H1 (cell line): ENCODE results near the gene LCT. TPM values are rescaled to one million over a fixed set of nuclear protein-coding genes. Genes with fewer than 3 reads are reported as not detected.

Experiments
- CTCF ChIA-PET: fragments of 300-600 bp; sonication (Branson Sonifier 250); formaldehyde crosslinking; loops from one replicate; lab custom pipeline; 2021; ENCODE audit not compliant: partially characterized antibody; lab: Charles Lee
- POLR2A ChIA-PET: fragments of 300-600 bp; sonication (Branson Sonifier 250); formaldehyde crosslinking; loops from one replicate; lab custom pipeline; 2021; ENCODE audit warnings: inconsistent platforms; ENCODE audit not compliant: partially characterized antibody; lab: Charles Lee
- DNase-seq, 2 experiments: peaks; one replicate each; pipeline versions ENCODE4 v3.0.0 to v3.0.0-alpha.2; 2010 to 2022; ENCODE audit warnings: low spot score in 2 of 2, low read depth in 1 of 2, mixed read lengths in 1 of 2
- FAIRE-seq: peaks from 2 replicates; lab custom pipeline; 2011; peaks lifted over from hg19 to GRCh38; lab: Jason Lieb, UNC
- H2AFZ ChIP-seq: 2 replicates; pipeline ENCODE4 v1.8.1; 2012; ENCODE audit warnings: low read length, inconsistent platforms
- H2AK5ac ChIP-seq: 2 replicates; pipeline ENCODE4 v1.6.1; 2013; ENCODE audit warnings: low read depth, low read length
- H2BK120ac ChIP-seq: replicated peaks from 2 replicates; pipeline ENCODE3; 2013; ENCODE audit warnings: low read depth, low read length, inconsistent platforms
- H2BK12ac ChIP-seq: 2 replicates; pipeline ENCODE4 v1.6.1; 2013; ENCODE audit warnings: low read depth, low read length
- H2BK15ac ChIP-seq: 2 replicates; pipeline ENCODE4 v1.6.1; 2013; ENCODE audit warnings: low read length
- H2BK20ac ChIP-seq: 2 replicates; pipeline ENCODE4 v1.6.1; 2013; ENCODE audit warnings: low read length
- H2BK5ac ChIP-seq: 2 replicates; pipeline ENCODE4 v1.6.1; 2013; ENCODE audit warnings: low read depth, low read length
- H3K14ac ChIP-seq: 2 replicates; pipeline ENCODE4 v1.6.1; 2013; ENCODE audit warnings: inconsistent platforms; ENCODE audit not compliant: insufficient read length
- H3K18ac ChIP-seq: 2 replicates; pipeline ENCODE4 v1.6.1; 2013; ENCODE audit warnings: low read length; ENCODE audit errors: extremely low read depth
- H3K23ac ChIP-seq: 2 replicates; pipeline ENCODE4 v1.6.1; 2013; ENCODE audit warnings: inconsistent platforms; ENCODE audit not compliant: insufficient read length
- H3K23me2 ChIP-seq: 2 replicates; pipeline ENCODE4 v1.6.1; 2013; ENCODE audit warnings: low read depth, low read length
- H3K27ac ChIP-seq: 2 replicates; pipeline ENCODE4 v1.6.1; 2011; ENCODE audit warnings: low read depth, low read length, inconsistent platforms
- H3K27me3 ChIP-seq, 4 experiments: replicated peaks in 1 of 4; 1 replicate in 1 of 4; 2 replicates in 3 of 4; pipeline versions ENCODE4 v1.6.1 to v1.8.1; 2011 to 2013; ENCODE audit warnings: low read length in 3 of 4, mild to moderate bottlenecking in 3 of 4, inconsistent platforms in 2 of 4, mixed read lengths in 2 of 4, moderate library complexity in 1 of 4; ENCODE audit not compliant: control insufficient read depth in 3 of 4, insufficient read depth in 3 of 4; ENCODE audit errors: extremely low read depth in 1 of 4
- H3K36me3 ChIP-seq, 4 experiments: 2 replicates each; pipeline versions ENCODE4 v1.6.1 to v1.8.1; 2011 to 2013; ENCODE audit warnings: mild to moderate bottlenecking in 4 of 4, low read length in 3 of 4, moderate library complexity in 2 of 4, control low read depth in 1 of 4, inconsistent platforms in 1 of 4; ENCODE audit not compliant: insufficient read depth in 4 of 4, control insufficient read depth in 2 of 4
- H3K4ac ChIP-seq: replicated peaks from 2 replicates; pipeline ENCODE3; 2013; ENCODE audit warnings: low read length, low read depth, mixed read lengths, inconsistent platforms; ENCODE audit not compliant: insufficient read length
- H3K4me1 ChIP-seq, 4 experiments: replicated peaks in 1 of 4; 1 replicate in 1 of 4; 2 replicates in 3 of 4; pipeline versions ENCODE4 v1.6.1 to v1.8.1; 2011 to 2013; ENCODE audit warnings: low read length in 3 of 4, inconsistent platforms in 2 of 4, mixed read lengths in 1 of 4; ENCODE audit not compliant: insufficient read depth in 4 of 4, control insufficient read depth in 3 of 4
- H3K4me2 ChIP-seq, 2 experiments: 2 replicates each; pipeline versions ENCODE4 v1.6.1 to v1.8.1; 2011 to 2013; ENCODE audit warnings: low read depth in 2 of 2, low read length in 2 of 2, control low read depth in 1 of 2, inconsistent platforms in 1 of 2, mild to moderate bottlenecking in 1 of 2; ENCODE audit not compliant: insufficient read depth in 1 of 2
- H3K4me3 ChIP-seq, 4 experiments: fragments of 200-600, 300-600 bp in 1 of 4; sonication (generic), shearing (Covaris generic), sonication (Bioruptor Twin) in 1 of 4; 2 replicates each; pipeline versions ENCODE4 v1.5.1 to v1.8.1; 2011 to 2016; ENCODE audit warnings: low read length in 4 of 4, low read depth in 3 of 4, control low read depth in 2 of 4, inconsistent platforms in 2 of 4, mild to moderate bottlenecking in 2 of 4, mixed read lengths in 1 of 4, moderate library complexity in 1 of 4; ENCODE audit not compliant: insufficient read depth in 2 of 4; ENCODE audit errors: extremely low read depth in 1 of 4
- H3K56ac ChIP-seq: replicated peaks from 2 replicates; pipeline ENCODE3; 2013; ENCODE audit warnings: low read depth, mild to moderate bottlenecking, mixed read lengths, low read length, inconsistent platforms; ENCODE audit not compliant: insufficient read length
- H3K79me1 ChIP-seq: 2 replicates; pipeline ENCODE4 v1.6.1; 2013; ENCODE audit warnings: low read depth, low read length, control low read depth
- H3K79me2 ChIP-seq, 2 experiments: 2 replicates each; pipeline versions ENCODE4 v1.6.1 to v1.8.1; 2012 to 2013; ENCODE audit warnings: low read length in 2 of 2, mild to moderate bottlenecking in 2 of 2, inconsistent platforms in 1 of 2; ENCODE audit not compliant: insufficient read depth in 2 of 2, control insufficient read depth in 1 of 2
- H3K9ac ChIP-seq, 4 experiments: replicated peaks in 1 of 4; 1 replicate in 1 of 4; 2 replicates in 3 of 4; pipeline versions ENCODE4 v1.6.1 to v1.8.1; 2011 to 2013; ENCODE audit warnings: low read depth in 3 of 4, low read length in 3 of 4, control low read depth in 2 of 4, mild to moderate bottlenecking in 2 of 4, moderate library complexity in 2 of 4, inconsistent platforms in 1 of 4; ENCODE audit errors: extremely low read depth in 1 of 4
- H3K9me3 ChIP-seq, 2 experiments: 2 replicates each; pipeline versions ENCODE4 v1.6.1 to v1.8.1; 2012 to 2013; ENCODE audit warnings: mild to moderate bottlenecking in 2 of 2, moderate library complexity in 2 of 2, control low read depth in 1 of 2, inconsistent platforms in 1 of 2, low read depth in 1 of 2, low read length in 1 of 2, mixed read lengths in 1 of 2; ENCODE audit not compliant: insufficient read depth in 2 of 2
- H4K20me1 ChIP-seq, 2 experiments: replicated peaks in 1 of 2; 2 replicates each; pipeline versions ENCODE3 to v1.8.1; 2011 to 2013; ENCODE audit warnings: inconsistent platforms in 2 of 2, low read length in 2 of 2, mild to moderate bottlenecking in 1 of 2; ENCODE audit not compliant: insufficient read depth in 2 of 2, control insufficient read depth in 1 of 2
- H4K5ac ChIP-seq: 2 replicates; pipeline ENCODE4 v1.6.1; 2013; ENCODE audit warnings: low read length, low read depth, mixed read lengths, inconsistent platforms; ENCODE audit not compliant: insufficient read length
- H4K8ac ChIP-seq: 2 replicates; pipeline ENCODE4 v1.8.0; 2013; ENCODE audit warnings: mild to moderate bottlenecking, moderate library complexity, low read length, inconsistent platforms; ENCODE audit not compliant: insufficient read depth; ENCODE audit errors: extremely low read depth
- H4K91ac ChIP-seq: replicated peaks from 2 replicates; pipeline ENCODE3; 2013; ENCODE audit warnings: low read length, mixed read lengths, inconsistent platforms; ENCODE audit not compliant: insufficient read length
- CHD1 ChIP-seq: IDR thresholded peaks from 2 replicates; pipeline ENCODE4 v1.6.1; 2012; ENCODE audit warnings: low read depth, low read length, improper control_type of control experiment
- EGR1 ChIP-seq: IDR thresholded peaks from 2 replicates; pipeline ENCODE4 v1.6.1; 2011; ENCODE audit warnings: low read depth, low read length, borderline replicate concordance
- KDM1A ChIP-seq: fragments of 200-600, 300-600 bp; sonication (generic); IDR thresholded peaks from 2 replicates; pipeline ENCODE4 v1.7.1; 2016; ENCODE audit warnings: mild to moderate bottlenecking, low read length, borderline replicate concordance
- TEAD4 ChIP-seq: IDR thresholded peaks from 2 replicates; pipeline ENCODE4 v1.6.1; 2012; ENCODE audit warnings: low read depth, low read length, inconsistent platforms, mixed read lengths
- WGBS, 2 experiments: shearing (Covaris generic) in 1 of 2; methylation state at CpG; one replicate each; pipeline versions ENCODE4 v1.1.6 to v1.1.7; 2013 to 2015; ENCODE audit warnings: low lambda C conversion rate in 2 of 2, mixed read lengths in 2 of 2, inconsistent platforms in 1 of 2, low coverage in 1 of 2, missing lambda C conversion rate in 1 of 2; ENCODE audit not compliant: insufficient replicate concordance in 2 of 2, insufficient coverage in 1 of 2, insufficient read length in 1 of 2; ENCODE audit errors: extremely low coverage in 1 of 2, missing lambda C conversion rate in 1 of 2; 5-methylcytosine and 5-hydroxymethylcytosine counted together
- polyA plus RNA-seq, 7 experiments: library from polyadenylated mRNA; depleted of rRNA in 3 of 7; stranded (reverse) in 5 of 7; unstranded in 2 of 7; fragments of >200 nt in 5 of 7; fragments of 200-250 nt in 2 of 7; gene quantifications; 1 replicate in 5 of 7; 2 replicates in 1 of 7; 4 replicates in 1 of 7; pipeline versions ENCODE4 v1.2.1 to v1.2.3, GENCODE V29; 2011 to 2013; ENCODE audit warnings: missing spikeins in 2 of 7, mixed read lengths in 2 of 7
- total RNA-seq: library from RNA; stranded (reverse); fragmentation: NEBNext Ultra II Directional; extraction: Animal tissue kit (Norgen Biotek cat#: 25700); gene quantifications from 2 replicates; pipeline ENCODE4 v1.2.1, GENCODE V29; 2021

Gene LCT
- total and polyA plus RNA-seq, 2 of the 8 experiments (the other 6 are each of a cell fraction or from before 2014, with no cell fraction given) = 0.06 TPM; not detected in 1

GRCh38 chr2:135762530-135762929 lies 74.5 kb downstream of the LCT start:
- no peak for DNase-seq
- H3K56ac ChIP-seq = no peak overlapping the region
- H3K9ac ChIP-seq = no peak overlapping the region
- no peak overlapping the region for H3K27ac ChIP-seq
- FAIRE-seq = no peak
- H2AFZ ChIP-seq = no peak overlapping the region
- no peak overlapping the region for H4K8ac ChIP-seq
- no peaks in the 10 kb centered on the region for H3K79me2 ChIP-seq
- H2BK120ac ChIP-seq = no peak overlapping the region
- H4K91ac ChIP-seq = no peak overlapping the region
- H3K23ac ChIP-seq = no peak overlapping the region
- peaks cover 3 to 4% of the 10 kb centered on the region in 2 experiments for H4K20me1 ChIP-seq
- ChIA-PET CTCF (interaction anchor here (1.1 to 1.2 kb wide), 2 partner anchors 18 to 34 kb away, joined by 3 read pairs; no protein-coding TSS in a partner anchor), POLR2A (no interaction called here)
- H3K9me3 ChIP-seq = no peaks in the 10 kb centered on the region
- no peaks in the 10 kb centered on the region for H3K27me3 ChIP-seq
- no peak overlapping the region for H2BK15ac ChIP-seq
- TF ChIP-seq TEAD4 = no peak
- TF ChIP-seq EGR1 = no peak
- no peak for TF ChIP-seq KDM1A
- TF ChIP-seq CHD1 = no peak
- whole genome bisulfite sequencing, 2 experiments = 88% methylated on average over 1 of the region's 1 CpG; no CpG with 5 or more reads in 1 of the 2 experiments
- H3K4me3 ChIP-seq = no peak overlapping the region
- H2AK5ac ChIP-seq = no peak overlapping the region
- no peaks in the 10 kb centered on the region for H3K23me2 ChIP-seq
- no peak overlapping the region for H2BK12ac ChIP-seq
- no peak overlapping the region for H3K4ac ChIP-seq
- H2BK20ac ChIP-seq = no peak overlapping the region
- peaks cover 4 to 62% (median 34%) of the 10 kb centered on the region in 4 experiments for H3K36me3 ChIP-seq
- no peak overlapping the region for H2BK5ac ChIP-seq
- H3K79me1 ChIP-seq = no peaks in the 10 kb centered on the region; the same call in 1 of the 2 replicates
- H3K4me1 ChIP-seq = no peaks in the 10 kb centered on the region
- H4K5ac ChIP-seq = no peak overlapping the region
- no peak overlapping the region for H3K18ac ChIP-seq
- no peak overlapping the region for H3K4me2 ChIP-seq
- no peak overlapping the region for H3K14ac ChIP-seq
